ENCODE data around the gene CERS4.

- TF ChIP-seq YY1 (IDR thresholded peaks at IDR 0.05; ENCODE audit: low read depth, low read length): no peak
- TF ChIP-seq SRF (IDR thresholded peaks at IDR 0.05; ENCODE audit: low read depth, low read length): no peak
- TF ChIP-seq CTCF (IDR thresholded peaks at IDR 0.05; ENCODE audit: control extremely low read depth in 1 of 3, insufficient read depth in 1 of 3, low read depth in 1 of 3, low read length in 3 of 3): no peak
- TF ChIP-seq POLR2A (IDR thresholded peaks at IDR 0.05; ENCODE audit: control extremely low read depth in 1 of 2, low read depth in 2 of 2, low read length in 2 of 2): no peak
- no peak for TF ChIP-seq MAFK (IDR thresholded peaks at IDR 0.05; ENCODE audit: low read depth, low read length)
- no peak for TF ChIP-seq JUN (IDR thresholded peaks at IDR 0.05; ENCODE audit: low read depth, low read length)
- TF ChIP-seq MAX (IDR thresholded peaks at IDR 0.05): no peak
These were observed 6.6 kb downstream of the CERS4 start for GRCh38 chr19:8215783-8216182.
